ENCODE measurements around the gene CLRN3. TPM values are rescaled to one million over a fixed set of nuclear protein-coding genes. Genes with fewer than 3 reads are reported as not detected.

CLRN3 gene
- total RNA-seq, 2 donors from 2014 or later = 76.8 to 110 TPM

DNA sequence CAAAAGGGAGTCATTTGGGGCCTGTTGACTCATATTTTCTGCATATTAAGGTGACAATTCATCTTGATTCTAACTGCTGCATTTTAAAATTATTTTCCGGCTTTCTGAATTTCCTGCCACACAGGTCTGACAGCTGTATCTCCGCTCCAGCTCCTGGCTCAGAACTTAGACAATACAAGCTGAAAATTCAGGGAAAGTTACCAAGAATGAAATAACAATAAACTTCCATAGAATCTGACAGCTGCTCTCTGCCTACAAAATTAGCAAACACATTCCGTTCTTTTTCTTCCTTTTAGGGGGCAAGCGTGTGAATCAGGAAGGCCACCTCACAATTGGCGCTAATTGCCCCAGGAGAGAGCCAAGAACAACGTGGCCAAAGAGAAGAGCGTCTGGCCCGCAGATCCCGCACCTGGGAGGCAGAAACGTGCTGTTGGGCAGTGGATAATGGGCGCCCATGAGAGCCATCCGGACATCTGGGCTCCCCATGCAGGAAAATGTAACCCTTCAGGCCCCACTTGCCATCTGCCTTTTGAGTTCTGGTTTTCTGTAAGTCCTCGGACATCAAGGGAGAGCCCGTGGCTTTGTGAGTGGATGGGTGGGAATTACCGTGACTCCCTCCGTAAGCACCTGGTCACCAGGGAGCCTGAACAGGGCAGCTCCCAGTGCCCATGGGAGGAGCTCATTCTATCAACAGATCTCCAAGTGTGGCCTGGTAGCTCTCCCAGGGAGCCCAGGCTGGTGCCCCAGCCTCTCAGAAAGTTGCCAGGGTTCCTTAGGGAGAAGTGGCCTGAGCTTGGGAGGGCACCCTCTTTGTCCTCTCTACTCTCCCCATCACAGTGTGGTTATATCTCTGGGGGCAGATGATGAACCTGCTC lies 5.0 kb downstream of the CLRN3 start:
- peak overlapping the region; percentile 60 for H3K27ac ChIP-seq
- peaks cover 7% of the 10 kb centered on the region for H3K4me1 ChIP-seq
- intact Hi-C loops (cut with DNase I) = no loop called here
- DNase-seq = peak; percentile 22
- TF ChIP-seq, protein P1, sequence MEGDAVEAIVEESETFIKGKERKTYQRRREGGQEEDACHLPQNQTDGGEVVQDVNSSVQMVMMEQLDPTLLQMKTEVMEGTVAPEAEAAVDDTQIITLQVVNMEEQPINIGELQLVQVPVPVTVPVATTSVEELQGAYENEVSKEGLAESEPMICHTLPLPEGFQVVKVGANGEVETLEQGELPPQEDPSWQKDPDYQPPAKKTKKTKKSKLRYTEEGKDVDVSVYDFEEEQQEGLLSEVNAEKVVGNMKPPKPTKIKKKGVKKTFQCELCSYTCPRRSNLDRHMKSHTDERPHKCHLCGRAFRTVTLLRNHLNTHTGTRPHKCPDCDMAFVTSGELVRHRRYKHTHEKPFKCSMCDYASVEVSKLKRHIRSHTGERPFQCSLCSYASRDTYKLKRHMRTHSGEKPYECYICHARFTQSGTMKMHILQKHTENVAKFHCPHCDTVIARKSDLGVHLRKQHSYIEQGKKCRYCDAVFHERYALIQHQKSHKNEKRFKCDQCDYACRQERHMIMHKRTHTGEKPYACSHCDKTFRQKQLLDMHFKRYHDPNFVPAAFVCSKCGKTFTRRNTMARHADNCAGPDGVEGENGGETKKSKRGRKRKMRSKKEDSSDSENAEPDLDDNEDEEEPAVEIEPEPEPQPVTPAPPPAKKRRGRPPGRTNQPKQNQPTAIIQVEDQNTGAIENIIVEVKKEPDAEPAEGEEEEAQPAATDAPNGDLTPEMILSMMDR (IDR thresholded peaks at IDR 0.05) = no peak
- H3K27me3 ChIP-seq = no peaks in the 10 kb centered on the region
- peak overlapping the region; percentile 27 to 41 for H3K9ac ChIP-seq (ENCODE audit: low read depth in 2 of 2, low read length in 2 of 2)
- H3K36me3 ChIP-seq = no peaks in the 10 kb centered on the region
- H3K4me3 ChIP-seq = no peak overlapping the region
- no peaks in the 10 kb centered on the region for H3K9me3 ChIP-seq

DNA sequence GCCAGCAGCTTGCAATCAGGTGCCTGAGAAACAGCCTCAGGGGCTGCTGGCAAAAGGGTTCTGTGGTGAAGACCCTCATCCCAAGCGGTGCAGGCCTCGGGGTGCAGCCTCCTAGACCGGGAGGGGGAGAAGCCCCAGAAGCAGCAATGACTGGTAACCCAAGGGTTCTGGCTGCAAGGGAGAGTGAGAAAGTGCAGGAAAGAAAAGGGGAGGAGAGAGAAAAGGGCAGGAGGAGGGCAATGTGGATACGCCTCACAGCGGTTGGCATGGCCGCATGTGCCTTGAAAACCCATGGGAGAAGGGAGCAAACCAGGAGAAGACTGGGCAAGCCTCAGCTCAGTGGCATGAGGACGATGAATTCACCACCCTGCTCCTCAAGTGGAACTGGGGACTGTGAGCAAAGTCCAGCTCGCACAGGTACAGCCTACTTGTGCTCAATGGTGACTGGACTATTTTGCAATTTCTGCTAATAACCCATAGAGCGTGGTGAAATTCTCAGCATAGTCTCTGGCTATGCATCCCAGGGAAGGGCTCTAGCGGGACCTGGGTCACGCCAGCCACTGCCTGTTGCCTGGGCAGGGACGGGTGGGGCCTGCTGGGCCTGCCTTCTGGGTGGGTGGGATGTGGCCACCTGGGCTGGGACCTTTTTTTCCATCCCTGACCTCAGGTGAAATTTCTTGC lies 6.2 kb downstream of the CLRN3 start:
- Histone ChIP-seq H3K27ac (peak overlapping the region; percentile 60), H3K4me1 (peaks cover 9% of the 10 kb centered on the region), H3K9ac (ENCODE audit: low read depth in 2 of 2, low read length in 2 of 2) (peak overlapping the region in 1 of 2 donors; percentile 41), H3K4me3 (no peak overlapping the region), H3K27me3 (no peaks in the 10 kb centered on the region), H3K9me3 (no peaks in the 10 kb centered on the region), H3K36me3 (no peaks in the 10 kb centered on the region)
- peak; percentile 62 for DNase-seq
- intact Hi-C loops (cut with DNase I) = no loop called here
- TF ChIP-seq, protein P1 (IDR thresholded peaks at IDR 0.05) = no peak

DNA sequence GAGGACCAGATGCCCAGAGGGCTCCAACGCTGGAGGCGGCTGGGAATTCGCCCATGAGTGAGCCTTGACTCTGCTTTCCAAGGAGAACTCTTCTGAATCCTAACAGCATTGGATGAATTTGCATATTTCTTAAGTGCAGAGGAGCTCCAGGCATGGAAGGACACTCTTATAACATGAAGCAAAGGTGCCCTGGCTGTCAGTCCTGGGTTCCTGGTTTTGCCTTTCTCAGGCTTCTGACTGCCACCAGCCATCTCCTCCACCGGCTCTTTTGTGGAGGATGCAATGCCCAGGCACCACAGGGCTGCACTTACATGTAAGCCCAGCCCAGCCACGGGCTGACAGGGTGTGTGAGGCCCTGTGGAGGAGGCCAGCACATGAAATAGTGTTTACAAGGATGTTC lies 8.2 kb downstream of the CLRN3 start:
- peak overlapping the region in 1 of 2 donors; percentile 19 for H3K9ac ChIP-seq (ENCODE audit: low read depth in 2 of 2, low read length in 2 of 2)

DNA sequence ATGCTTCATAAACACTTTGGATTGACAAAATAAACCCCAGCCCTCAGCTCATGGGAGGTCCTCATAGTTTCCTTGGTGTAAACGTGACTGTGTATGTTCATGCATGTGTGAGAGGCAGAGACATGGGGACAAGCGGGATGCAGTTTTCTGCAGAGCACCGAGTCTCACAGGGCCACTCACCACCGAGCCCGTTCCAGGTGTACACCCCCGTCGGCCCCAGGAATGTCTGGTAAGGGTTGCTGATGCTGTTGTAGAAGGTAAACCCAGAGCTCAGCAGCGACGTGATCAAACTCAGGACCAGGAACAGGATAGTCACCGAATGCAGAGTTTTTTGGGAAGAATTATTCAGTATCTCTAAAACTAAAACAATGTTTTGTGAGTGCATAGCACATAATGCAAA lies 9.2 kb downstream of the CLRN3 start:
- peak overlapping the region in 1 of 2 donors; percentile 9 for H3K9ac ChIP-seq (ENCODE audit: low read depth in 2 of 2, low read length in 2 of 2)
- H3K9me3 ChIP-seq = no peaks in the 10 kb centered on the region
- intact Hi-C loops (cut with DNase I) = no loop called here
- no peaks in the 10 kb centered on the region for H3K36me3 ChIP-seq
- H3K4me1 ChIP-seq = peaks cover 16% of the 10 kb centered on the region
- no peak overlapping the region for H3K27ac ChIP-seq
- TF ChIP-seq, protein P1 (IDR thresholded peaks at IDR 0.05) = no peak
- no peaks in the 10 kb centered on the region for H3K27me3 ChIP-seq
- no peak overlapping the region for H3K4me3 ChIP-seq
- DNase-seq = no peak

More for the DNA sequence above, 8.2 kb downstream of the CLRN3 start:
- TF ChIP-seq, protein P1 (IDR thresholded peaks at IDR 0.05) = no peak
- DNase-seq = peak; percentile 19
- H3K4me1 ChIP-seq = peaks cover 16% of the 10 kb centered on the region
- H3K36me3 ChIP-seq = no peaks in the 10 kb centered on the region
- no peak overlapping the region for H3K27ac ChIP-seq
- H3K4me3 ChIP-seq = no peak overlapping the region
- intact Hi-C loops (cut with DNase I) = no loop called here
- no peaks in the 10 kb centered on the region for H3K27me3 ChIP-seq
- no peaks in the 10 kb centered on the region for H3K9me3 ChIP-seq

DNA sequence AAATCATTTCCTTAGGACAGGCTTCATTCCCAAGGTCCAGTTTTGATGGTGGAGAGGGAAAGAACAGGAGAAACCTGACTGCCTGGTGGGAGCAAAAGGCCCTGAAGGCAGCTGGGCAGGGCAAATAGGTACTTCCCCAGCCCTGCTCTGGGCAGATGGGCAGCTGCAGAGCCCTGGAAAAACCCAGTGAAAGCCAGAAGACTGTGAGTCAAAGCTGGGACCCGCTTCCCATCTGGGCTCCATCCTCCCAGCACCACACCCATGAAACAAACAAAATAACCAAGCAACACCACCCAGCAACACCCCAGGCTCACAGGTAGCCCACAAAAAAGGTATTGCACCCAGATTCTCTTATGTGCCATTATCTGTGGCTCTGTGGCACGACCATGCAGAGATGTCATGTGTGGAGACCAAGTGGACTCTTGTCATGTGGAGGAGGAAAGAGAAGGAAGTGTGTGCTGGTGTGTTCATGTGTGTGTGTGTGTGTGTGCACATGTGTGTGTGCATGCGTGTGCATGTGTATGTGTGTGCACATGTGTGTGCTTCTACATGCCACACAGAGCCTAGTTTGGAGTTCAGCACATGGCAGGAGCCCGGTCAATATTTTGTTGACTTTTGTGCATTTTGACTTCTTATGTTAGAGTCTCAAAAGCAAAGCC lies 9.8 kb downstream of the CLRN3 start:
- no peaks in the 10 kb centered on the region for H3K9me3 ChIP-seq
- no peak overlapping the region for H3K27ac ChIP-seq
- no peak overlapping the region for H3K4me3 ChIP-seq
- peak overlapping the region in 1 of 2 donors; percentile 54 for H3K9ac ChIP-seq (ENCODE audit: low read depth in 2 of 2, low read length in 2 of 2)
- peaks cover 10% of the 10 kb centered on the region for H3K4me1 ChIP-seq
- intact Hi-C loops (cut with DNase I) = no loop called here
- DNase-seq = peak; percentile 68
- H3K36me3 ChIP-seq = no peaks in the 10 kb centered on the region
- H3K27me3 ChIP-seq = no peaks in the 10 kb centered on the region
- TF ChIP-seq, protein P1 (IDR thresholded peaks at IDR 0.05) = no peak
